GM18507 (cell line): Measurements from ENCODE around the gene POU4F3.

ENCODE experiments used
- DNase-seq: peaks from one replicate; pipeline ENCODE4 v3.0.0; 2011; ENCODE audit warnings: low read depth; ENCODE audit not compliant: insufficient read length; ENCODE audit errors: extremely low spot score
- FAIRE-seq: peaks from 2 replicates; lab custom pipeline; 2011; peaks lifted over from hg19 to GRCh38; lab: Jason Lieb, UNC

POU4F3 gene

GRCh38 chr5:146378986-146379385 lies 40.3 kb downstream of the POU4F3 start:
- DNase-seq: no peak
- no peak for FAIRE-seq

GRCh38 chr5:146380714-146381113 lies 42.1 kb downstream of the POU4F3 start:
- DNase-seq (no peak), FAIRE-seq (no peak)

GRCh38 chr5:146388386-146388785 lies 49.7 kb downstream of the POU4F3 start:
- no peak for DNase-seq
- no peak for FAIRE-seq

- FAIRE-seq (no peak), DNase-seq (no peak)
Observed at GRCh38 chr5:146390469-146390868, 51.8 kb downstream of the POU4F3 start.
